Mesendoderm (in vitro differentiated cells): ENCODE results near the gene JMJD1C. TPM values are rescaled to one million over a fixed set of nuclear protein-coding genes. Genes with fewer than 3 reads are reported as not detected.

Source experiments
- DNase-seq: peaks from one replicate; pipeline ENCODE4 v3.0.0; 2013
- H2AK5ac ChIP-seq: 2 replicates; pipeline ENCODE4 v1.6.1; 2013; ENCODE audit warnings: low read length, inconsistent platforms
- H2BK120ac ChIP-seq: 2 replicates; pipeline ENCODE4 v1.6.1; 2013; ENCODE audit warnings: low read depth, mild to moderate bottlenecking, low read length, moderate library complexity, mixed read lengths
- H2BK15ac ChIP-seq: replicated peaks from 2 replicates; pipeline ENCODE4 v1.6.1; 2013; ENCODE audit warnings: low read depth, mild to moderate bottlenecking, moderate library complexity
- H2BK5ac ChIP-seq: 2 replicates; pipeline ENCODE4 v1.6.1; 2013; ENCODE audit warnings: low read length, inconsistent platforms
- H3K18ac ChIP-seq: 2 replicates; pipeline ENCODE4 v1.6.1; 2013; ENCODE audit warnings: mild to moderate bottlenecking, low read length, mixed read lengths
- H3K23ac ChIP-seq: one replicate; pipeline ENCODE4 v1.6.1; 2013; ENCODE audit warnings: low read length
- H3K27ac ChIP-seq: 2 replicates; pipeline ENCODE4 v1.5.1; 2013; ENCODE audit warnings: low read depth, mild to moderate bottlenecking, inconsistent platforms, low read length, moderate library complexity
- H3K27me3 ChIP-seq: 2 replicates; pipeline ENCODE4 v1.6.1; 2013; ENCODE audit warnings: low read length, control low read depth, mild to moderate bottlenecking, inconsistent platforms; ENCODE audit not compliant: insufficient read depth, poor library complexity
- H3K36me3 ChIP-seq: 2 replicates; pipeline ENCODE4 v1.6.1; 2013; ENCODE audit warnings: low read length, inconsistent platforms; ENCODE audit not compliant: control insufficient read depth, insufficient read depth
- H3K4ac ChIP-seq: one replicate; pipeline ENCODE4 v1.6.1; 2013; ENCODE audit warnings: low read depth, mild to moderate bottlenecking, low read length, moderate library complexity
- H3K4me1 ChIP-seq: 2 replicates; pipeline ENCODE4 v1.6.1; 2013; ENCODE audit warnings: low read depth, low read length, inconsistent platforms; ENCODE audit not compliant: control insufficient read depth
- H3K4me2 ChIP-seq: 2 replicates; pipeline ENCODE4 v1.6.1; 2013; ENCODE audit warnings: low read length
- H3K4me3 ChIP-seq: 2 replicates; pipeline ENCODE4 v1.5.1; 2013; ENCODE audit warnings: mild to moderate bottlenecking, low read length
- H3K56ac ChIP-seq: one replicate; pipeline ENCODE4 v1.6.1; 2013; ENCODE audit warnings: low read length
- H3K79me1 ChIP-seq: 2 replicates; pipeline ENCODE4 v1.6.1; 2013; ENCODE audit warnings: low read length, inconsistent platforms
- H3K79me2 ChIP-seq: 2 replicates; pipeline ENCODE4 v1.6.1; 2013; ENCODE audit warnings: mild to moderate bottlenecking, low read length; ENCODE audit not compliant: control insufficient read depth, insufficient read depth
- H3K9ac ChIP-seq: 2 replicates; pipeline ENCODE4 v1.6.1; 2013; ENCODE audit warnings: low read length, inconsistent platforms
- H4K5ac ChIP-seq: one replicate; pipeline ENCODE4 v1.6.1; 2013; ENCODE audit warnings: low read length
- H4K8ac ChIP-seq: one replicate; pipeline ENCODE4 v1.6.1; 2013; ENCODE audit warnings: low read depth, mild to moderate bottlenecking, control low read depth, low read length, moderate library complexity
- WGBS: extraction: QIAGEN DNeasy Blood & Tissue Kit; methylation state at CpG from one replicate; pipeline ENCODE4 v1.1.7; 2013; ENCODE audit warnings: low lambda C conversion rate, missing lambda C conversion rate; ENCODE audit not compliant: insufficient coverage; ENCODE audit errors: extremely low coverage; 5-methylcytosine and 5-hydroxymethylcytosine counted together
- small RNA-seq: library from polyadenylated mRNA; stranded (forward); fragments of <200 nt; extraction: miRNeasy Mini kit (QIAGEN cat#:217004); gene quantifications from one replicate; pipeline ENCODE3, GENCODE V24; 2013; ENCODE audit not compliant: insufficient read depth

The JMJD1C gene

DNA sequence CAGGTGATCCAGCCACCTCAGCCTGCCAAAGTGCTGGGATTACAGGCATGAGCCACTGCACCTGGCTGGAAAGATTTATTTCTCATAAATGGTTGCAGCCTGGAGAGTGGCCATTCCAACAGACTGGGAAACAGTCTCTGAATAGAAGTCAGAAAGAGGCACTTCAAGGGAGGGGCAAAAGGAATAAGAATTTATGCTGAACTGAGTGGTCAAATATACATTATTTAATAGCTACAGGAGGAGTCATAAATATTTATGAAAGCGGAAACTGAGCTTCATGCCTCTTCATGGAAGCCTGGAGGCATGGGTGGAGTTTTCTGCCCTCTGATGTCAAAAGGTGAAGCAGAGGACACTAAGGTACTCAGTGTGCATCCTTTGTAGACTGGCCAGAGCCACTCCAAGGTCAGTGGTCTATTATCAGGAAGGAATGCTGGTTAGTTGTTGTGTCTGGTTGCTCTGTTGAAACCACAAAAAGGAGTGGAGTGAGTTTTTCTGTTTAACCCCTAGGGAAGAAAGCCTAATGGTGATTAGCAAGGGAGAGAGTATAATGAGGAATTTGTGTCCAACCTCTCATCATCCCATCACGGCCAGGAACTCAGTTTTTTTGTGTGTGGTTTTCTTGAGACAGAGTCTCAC is 341.9 kb downstream of the JMJD1C start:
- no peak overlapping the region for H3K4ac ChIP-seq
- no CpG with 5 or more reads among the region's 2 CpGs for WGBS

DNA sequence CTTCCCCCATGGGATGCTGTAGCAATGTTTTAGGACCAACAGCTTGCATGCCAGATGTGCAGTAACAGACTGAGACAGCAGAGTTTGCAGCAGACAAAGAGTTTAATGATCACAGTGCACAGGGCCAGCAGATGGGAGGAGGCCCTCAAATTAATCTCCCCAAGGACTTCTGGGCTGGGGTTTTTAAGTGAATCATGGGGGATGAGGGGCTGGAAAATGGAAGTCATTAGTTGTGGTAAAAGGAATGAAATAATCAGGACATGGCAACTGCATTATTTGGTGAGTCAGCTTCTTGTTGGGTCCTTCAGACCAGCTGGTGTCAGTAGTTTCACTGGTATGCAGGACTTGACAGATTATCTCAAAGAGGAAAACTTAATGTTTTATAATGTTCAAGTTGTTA is 345.2 kb downstream of the JMJD1C start:
- Histone ChIP-seq H2AK5ac (no peak overlapping the region), H3K4me3 (no peak overlapping the region), H3K4me2 (no peak overlapping the region), H3K79me1 (no peaks in the 10 kb centered on the region), H3K9ac (no peak overlapping the region), H3K23ac (no peak overlapping the region), H3K79me2 (no peaks in the 10 kb centered on the region), H3K4ac (no peak overlapping the region), H3K27ac (no peak overlapping the region), H4K5ac (no peak overlapping the region), H3K4me1 (no peaks in the 10 kb centered on the region), H2BK120ac (no peak overlapping the region), H2BK15ac (no peak overlapping the region), H3K18ac (no peak overlapping the region), H2BK5ac (no peak overlapping the region), H4K8ac (no peak overlapping the region), H3K27me3 (no peaks in the 10 kb centered on the region), H3K56ac (no peak overlapping the region), H3K36me3 (no peaks in the 10 kb centered on the region)
- DNase-seq = no peak

More for the DNA sequence above, 341.9 kb downstream of the JMJD1C start:
- no peaks in the 10 kb centered on the region for H3K36me3 ChIP-seq
- no peaks in the 10 kb centered on the region for H3K4me1 ChIP-seq
- no peak overlapping the region for H2BK120ac ChIP-seq
- no peak overlapping the region for H3K9ac ChIP-seq
- no peak overlapping the region for H3K4me2 ChIP-seq
- no peak overlapping the region for H2BK15ac ChIP-seq
- H3K18ac ChIP-seq = no peak overlapping the region
- H2AK5ac ChIP-seq = no peak overlapping the region
- no peaks in the 10 kb centered on the region for H3K27me3 ChIP-seq
- no peaks in the 10 kb centered on the region for H3K79me1 ChIP-seq
- no peak overlapping the region for H3K27ac ChIP-seq
- H4K5ac ChIP-seq = no peak overlapping the region
- no peak overlapping the region for H4K8ac ChIP-seq
- H3K4me3 ChIP-seq = no peak overlapping the region
- no peak overlapping the region for H2BK5ac ChIP-seq
- no peak overlapping the region for H3K23ac ChIP-seq
- no peak for DNase-seq
- no peak overlapping the region for H3K56ac ChIP-seq
- H3K79me2 ChIP-seq = no peaks in the 10 kb centered on the region

DNA sequence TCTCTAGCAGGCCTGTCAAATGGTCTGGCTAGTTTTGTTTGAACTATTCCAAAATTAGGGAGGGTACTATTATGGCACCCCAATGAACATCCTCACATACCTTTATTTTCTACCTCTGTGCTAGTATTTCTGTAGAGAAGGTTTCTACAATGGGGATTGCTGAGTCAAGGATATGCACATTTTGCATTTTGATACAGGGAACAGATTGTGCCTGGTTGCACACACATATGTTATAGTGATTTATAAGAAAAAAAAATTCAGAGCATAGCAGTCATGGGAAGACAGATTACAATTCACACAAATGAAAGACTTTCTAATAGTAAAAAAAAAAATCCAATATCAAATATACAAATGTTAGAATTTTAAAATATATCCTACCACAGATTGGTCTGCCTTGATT is 346.7 kb downstream of the JMJD1C start:
- Histone ChIP-seq H3K4me3 (no peak overlapping the region), H3K23ac (no peak overlapping the region), H2BK120ac (no peak overlapping the region), H3K18ac (no peak overlapping the region), H3K4me1 (no peaks in the 10 kb centered on the region), H3K36me3 (no peaks in the 10 kb centered on the region), H4K8ac (no peak overlapping the region), H2BK15ac (no peak overlapping the region), H2BK5ac (no peak overlapping the region), H3K27me3 (no peaks in the 10 kb centered on the region), H3K79me1 (no peaks in the 10 kb centered on the region), H3K4me2 (no peak overlapping the region), H3K27ac (no peak overlapping the region), H3K79me2 (no peaks in the 10 kb centered on the region), H3K9ac (no peak overlapping the region), H3K4ac (no peak overlapping the region), H4K5ac (no peak overlapping the region), H2AK5ac (no peak overlapping the region), H3K56ac (no peak overlapping the region)
- DNase-seq = no peak

Small RNA genes within 50 kb of the gene (small RNA-seq; reads per million reads assigned to genes)
- gene AC022022.1 (not detected), gene MIR1296 (234 reads per million, percentile 97 among the genes with 10 or more reads in this experiment)
